Ascending aorta (tissue), 2 donors: ENCODE results near the gene GPRC5D. TPM values are rescaled to one million over a fixed set of nuclear protein-coding genes. Genes with fewer than 3 reads are reported as not detected.

Source experiments
- DNase-seq, 2 donors: peaks; one replicate each; pipeline ENCODE4 v3.0.0-alpha.2; 2019; ENCODE audit warnings: low spot score in 2 of 2
- H3K27ac ChIP-seq, 2 donors: fragments of 200-600 bp; sonication (generic); one replicate each; pipeline ENCODE4 v1.5.1; 2016 to 2017; ENCODE audit warnings: mild to moderate bottlenecking in 1 of 2
- H3K27me3 ChIP-seq: fragments of 200-600 bp; sonication (generic); one replicate; pipeline ENCODE4 v1.5.1; 2017
- H3K36me3 ChIP-seq, 2 donors: fragments of 200-600 bp; sonication (generic); one replicate each; pipeline ENCODE4 v1.5.1; 2016
- H3K4me1 ChIP-seq, 2 donors: fragments of 200-600 bp; sonication (generic); one replicate each; pipeline ENCODE4 v1.5.1; 2016 to 2017; ENCODE audit warnings: mild to moderate bottlenecking in 1 of 2
- H3K4me3 ChIP-seq, 2 donors: fragments of 200-600 bp; sonication (generic); one replicate each; pipeline ENCODE4 v1.5.1; 2016 to 2017; ENCODE audit warnings: mild to moderate bottlenecking in 1 of 2
- H3K9me3 ChIP-seq, 2 donors: fragments of 200-600 bp; sonication (generic); one replicate each; pipeline ENCODE4 v1.5.1; 2016
- intact Hi-C: fragments of 100-400 bp; cut with DNase I; formaldehyde crosslinking; loops from one replicate; pipeline ENCODE4 v1.15.1; 2023
- total RNA-seq: library from RNA; depleted of rRNA; stranded (reverse); fragments of >200 nt; gene quantifications from one replicate; pipeline ENCODE4 v1.1.0, GENCODE V29; 2016
- TF ChIP-seq, protein P1 (sequence below), 3 experiments: fragments of 200-600 bp in 2 of 3; fragments of 450-650 bp in 1 of 3; sonication (generic) in 2 of 3; IDR thresholded peaks; one replicate each; pipeline ENCODE4 v1.5.1; 2016 to 2019; ENCODE audit warnings: antibody characterized with exemption in 3 of 3, mild to moderate bottlenecking in 1 of 3, moderate library complexity in 1 of 3

The GPRC5D gene
- total RNA-seq, 1 donor from 2014 or later = not detected

DNA sequence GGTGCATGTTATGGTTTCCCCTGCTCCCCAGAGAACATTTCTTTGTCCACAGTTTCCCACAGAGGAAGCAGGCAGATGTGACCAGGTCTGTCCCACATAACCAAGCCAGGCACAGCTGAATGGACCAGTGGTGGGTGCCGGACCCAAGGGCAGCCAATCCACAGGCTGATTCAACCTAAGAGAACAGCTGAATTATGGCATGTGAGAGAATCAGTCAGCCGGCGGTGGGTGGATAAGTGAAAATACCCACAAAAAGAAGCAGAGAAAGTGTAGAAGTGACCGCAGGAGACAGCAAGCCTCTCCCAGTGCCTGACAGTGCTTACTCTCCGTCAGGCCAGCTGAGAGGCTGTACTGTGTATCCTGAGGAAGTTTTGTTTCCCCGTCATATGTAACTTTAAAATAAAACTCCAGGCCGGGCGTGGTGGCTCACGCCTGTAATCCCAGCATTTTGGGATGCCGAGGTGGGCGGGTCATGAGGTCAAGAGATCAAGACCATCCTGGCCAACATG, 14.9 kb downstream of the GPRC5D start:
- TF ChIP-seq, protein P1, sequence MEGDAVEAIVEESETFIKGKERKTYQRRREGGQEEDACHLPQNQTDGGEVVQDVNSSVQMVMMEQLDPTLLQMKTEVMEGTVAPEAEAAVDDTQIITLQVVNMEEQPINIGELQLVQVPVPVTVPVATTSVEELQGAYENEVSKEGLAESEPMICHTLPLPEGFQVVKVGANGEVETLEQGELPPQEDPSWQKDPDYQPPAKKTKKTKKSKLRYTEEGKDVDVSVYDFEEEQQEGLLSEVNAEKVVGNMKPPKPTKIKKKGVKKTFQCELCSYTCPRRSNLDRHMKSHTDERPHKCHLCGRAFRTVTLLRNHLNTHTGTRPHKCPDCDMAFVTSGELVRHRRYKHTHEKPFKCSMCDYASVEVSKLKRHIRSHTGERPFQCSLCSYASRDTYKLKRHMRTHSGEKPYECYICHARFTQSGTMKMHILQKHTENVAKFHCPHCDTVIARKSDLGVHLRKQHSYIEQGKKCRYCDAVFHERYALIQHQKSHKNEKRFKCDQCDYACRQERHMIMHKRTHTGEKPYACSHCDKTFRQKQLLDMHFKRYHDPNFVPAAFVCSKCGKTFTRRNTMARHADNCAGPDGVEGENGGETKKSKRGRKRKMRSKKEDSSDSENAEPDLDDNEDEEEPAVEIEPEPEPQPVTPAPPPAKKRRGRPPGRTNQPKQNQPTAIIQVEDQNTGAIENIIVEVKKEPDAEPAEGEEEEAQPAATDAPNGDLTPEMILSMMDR (IDR thresholded peaks at IDR 0.05) = no peak
- intact Hi-C loops = no loop called here
- no peak for DNase-seq
- Histone ChIP-seq H3K27me3 (no peaks in the 10 kb centered on the region), H3K36me3 (no peaks in the 10 kb centered on the region), H3K4me1 (no peaks in the 10 kb centered on the region), H3K9me3 (no peaks in the 10 kb centered on the region), H3K27ac (no peak overlapping the region), H3K4me3 (no peak overlapping the region)

DNA sequence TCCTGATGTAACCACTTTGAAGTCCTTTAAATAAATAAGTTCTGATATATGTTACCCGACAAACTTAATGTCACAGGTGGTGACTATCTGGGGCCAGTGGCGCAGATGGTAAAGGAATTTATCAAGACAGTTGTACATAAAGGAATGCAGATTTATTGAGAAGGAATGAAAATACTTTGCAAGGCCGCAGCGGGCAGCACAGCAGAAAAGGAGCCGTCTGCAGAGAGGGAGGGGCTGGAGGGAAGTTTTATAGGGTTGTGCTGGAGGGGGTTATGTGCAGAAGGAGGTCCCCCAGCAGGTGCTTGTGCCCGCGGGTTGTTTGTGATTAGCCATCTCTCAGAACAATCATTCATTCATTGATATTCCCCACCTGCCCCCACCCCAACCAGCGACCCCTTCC, 17.4 kb downstream of the GPRC5D start:
- no peak for DNase-seq
- Histone ChIP-seq H3K27ac (no peak overlapping the region), H3K9me3 (no peaks in the 10 kb centered on the region), H3K27me3 (no peaks in the 10 kb centered on the region), H3K36me3 (peaks cover 0 to 6% of the 10 kb centered on the region in 2 donors), H3K4me1 (no peaks in the 10 kb centered on the region), H3K4me3 (no peak overlapping the region)
- TF ChIP-seq, protein P1 (IDR thresholded peaks at IDR 0.05) = no peak
- intact Hi-C loops = no loop called here

DNA sequence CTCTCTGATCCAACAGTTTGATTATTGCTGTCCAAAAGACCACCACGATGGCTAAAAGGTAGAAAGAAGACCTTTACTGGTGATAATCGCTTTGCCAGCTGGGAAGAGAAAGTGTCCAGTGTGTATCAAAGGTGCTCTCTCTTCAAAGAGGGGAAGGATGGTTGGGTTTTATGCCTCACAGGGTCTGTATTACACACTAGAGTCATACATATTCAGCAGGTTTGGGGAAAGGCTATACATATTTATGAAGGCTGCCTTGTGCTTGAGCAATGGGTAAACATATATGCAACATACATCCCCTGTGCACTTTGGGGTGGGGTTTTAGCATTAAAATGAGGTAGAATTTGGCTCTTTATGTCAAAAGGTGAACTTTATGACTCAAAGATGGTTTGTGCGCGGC, 18.2 kb downstream of the GPRC5D start:
- H3K27me3 ChIP-seq = no peaks in the 10 kb centered on the region
- H3K4me1 ChIP-seq = no peaks in the 10 kb centered on the region
- no peak overlapping the region for H3K4me3 ChIP-seq
- H3K36me3 ChIP-seq = peaks cover 0 to 7% of the 10 kb centered on the region in 2 donors
- H3K9me3 ChIP-seq = no peaks in the 10 kb centered on the region
- no peak overlapping the region for H3K27ac ChIP-seq
- intact Hi-C loops = no loop called here
- TF ChIP-seq, protein P1 (IDR thresholded peaks at IDR 0.05) = no peak
- no peak for DNase-seq

DNA sequence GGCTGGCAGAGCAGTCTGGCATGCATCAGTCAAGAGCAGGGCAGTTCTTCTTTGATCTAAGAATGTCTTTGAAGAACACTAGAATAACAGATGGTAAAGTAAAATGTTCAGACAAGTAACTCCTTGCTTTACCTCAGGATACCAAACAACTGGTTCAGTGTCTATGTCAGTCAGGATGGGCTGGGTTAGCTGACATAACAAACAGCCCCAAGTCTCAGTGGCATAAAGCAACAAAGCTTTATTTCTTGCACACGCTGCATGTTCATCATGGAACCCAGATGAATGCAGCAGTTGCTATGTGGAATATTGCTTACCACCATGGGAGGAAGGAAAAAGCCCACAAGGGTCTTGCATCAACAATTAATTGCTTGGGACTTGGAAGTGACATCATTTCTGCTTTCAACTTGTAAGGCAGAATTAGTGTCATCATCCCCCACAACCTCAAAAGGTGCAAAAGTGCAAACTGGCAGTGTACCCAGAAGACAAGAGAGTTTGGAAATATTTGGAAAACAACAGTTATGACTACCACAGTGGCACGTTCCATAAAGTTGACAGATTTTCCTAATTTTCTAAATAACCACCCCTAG, 21.2 kb downstream of the GPRC5D start:
- Histone ChIP-seq H3K27ac (no peak overlapping the region), H3K27me3 (no peaks in the 10 kb centered on the region), H3K9me3 (no peaks in the 10 kb centered on the region), H3K4me3 (no peak overlapping the region), H3K4me1 (peaks cover 0 to 11% of the 10 kb centered on the region in 2 donors), H3K36me3 (peaks cover 0 to 7% of the 10 kb centered on the region in 2 donors)
- TF ChIP-seq, protein P1 (IDR thresholded peaks at IDR 0.05) = no peak
- intact Hi-C loops = no loop called here
- no peak for DNase-seq

DNA sequence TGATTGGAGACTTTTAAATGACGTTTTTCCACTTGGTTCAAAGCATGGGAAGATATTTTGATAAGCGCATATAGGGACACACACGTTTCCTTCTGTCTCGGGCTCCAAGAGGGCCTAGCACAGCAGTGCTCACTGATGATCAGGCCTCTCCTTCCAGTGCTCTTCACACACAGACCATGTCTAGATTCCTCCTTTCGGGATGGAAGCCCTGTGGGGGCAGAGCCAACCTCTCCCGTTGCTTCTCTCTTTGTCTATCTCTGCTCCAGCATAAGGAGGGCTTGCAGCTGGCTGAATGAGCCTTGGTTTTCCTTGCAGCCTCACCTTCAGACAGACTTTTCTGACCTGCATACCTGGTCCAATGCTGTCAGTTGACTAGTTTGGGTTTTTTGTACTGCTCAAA, 22.3 kb downstream of the GPRC5D start:
- Histone ChIP-seq H3K27ac (no peak overlapping the region), H3K36me3 (peaks cover 0 to 7% of the 10 kb centered on the region in 2 donors), H3K9me3 (no peaks in the 10 kb centered on the region), H3K4me3 (no peak overlapping the region), H3K4me1 (peaks cover 0 to 12% of the 10 kb centered on the region in 2 donors), H3K27me3 (no peaks in the 10 kb centered on the region)
- TF ChIP-seq, protein P1 (IDR thresholded peaks at IDR 0.05) = no peak
- no peak for DNase-seq
- intact Hi-C loops = no loop called here
